CD4-positive, CD25-positive, alpha-beta regulatory T cell (primary cell): Measurements from ENCODE around the gene FBXO38. TPM values are rescaled to one million over a fixed set of nuclear protein-coding genes. Genes with fewer than 3 reads are reported as not detected.
A peak's percentile ranks its signal among the peaks of the same experiment; 100 is the strongest.

Experiments
- ATAC-seq, 2 donors: fragments of 150-1000 bp; cut with Tn5 transposase; one replicate each; pipeline ENCODE4 v1.10.0; 2021; ENCODE audit warnings: low read depth in 2 of 2, moderate number of reproducible peaks in 2 of 2, moderate library complexity in 1 of 2
- DNase-seq, 3 donors: peaks; one replicate each; pipeline versions ENCODE4 v3.0.0 to v3.0.0-alpha.2; 2012 to 2022; ENCODE audit warnings: mixed read lengths in 1 of 3
- H3K27ac ChIP-seq: one replicate; pipeline ENCODE4 v1.7.0; 2013; ENCODE audit warnings: mild to moderate bottlenecking, low read length; ENCODE audit not compliant: insufficient read depth, poor library complexity, severe bottlenecking
- H3K27me3 ChIP-seq: one replicate; pipeline ENCODE4 v1.7.0; 2013; ENCODE audit warnings: low read length; ENCODE audit not compliant: control insufficient read depth, insufficient read depth
- H3K36me3 ChIP-seq: one replicate; pipeline ENCODE4 v1.7.0; 2013; ENCODE audit warnings: mild to moderate bottlenecking, low read length, moderate library complexity; ENCODE audit not compliant: control insufficient read depth, insufficient read depth
- H3K4me1 ChIP-seq: 2 replicates; pipeline ENCODE4 v1.7.0; 2013; ENCODE audit warnings: mild to moderate bottlenecking, low read length; ENCODE audit not compliant: insufficient read depth, control insufficient read depth, poor library complexity, severe bottlenecking
- H3K4me3 ChIP-seq: one replicate; pipeline ENCODE4 v1.7.0; 2013; ENCODE audit warnings: low read depth, mild to moderate bottlenecking, low read length, moderate library complexity
- H3K9me3 ChIP-seq, 2 experiments: 1 replicate in 1 of 2; 2 replicates in 1 of 2; pipeline ENCODE4 v1.7.0; 2013; ENCODE audit warnings: low read length in 2 of 2, mild to moderate bottlenecking in 1 of 2, moderate library complexity in 1 of 2; ENCODE audit not compliant: control insufficient read depth in 2 of 2
- H3K27ac Mint-ChIP-seq, 3 donors: one replicate each; pipeline ENCODE4 v1.8.0; 2020 to 2022; ENCODE audit warnings: mild to moderate bottlenecking in 3 of 3, mixed read lengths in 3 of 3, moderate library complexity in 2 of 3
- H3K27me3 Mint-ChIP-seq: one replicate; pipeline ENCODE4 v1.8.0; 2022; ENCODE audit warnings: mild to moderate bottlenecking, mixed read lengths
- H3K36me3 Mint-ChIP-seq: one replicate; pipeline ENCODE4 v1.8.0; 2020; ENCODE audit warnings: mixed read lengths
- H3K4me1 Mint-ChIP-seq, 4 donors: one replicate each; pipeline ENCODE4 v1.8.0; 2020 to 2022; ENCODE audit warnings: mixed read lengths in 4 of 4, mild to moderate bottlenecking in 1 of 4
- H3K4me3 Mint-ChIP-seq, 4 donors: one replicate each; pipeline ENCODE4 v1.8.0; 2020 to 2022; ENCODE audit warnings: mild to moderate bottlenecking in 4 of 4, mixed read lengths in 4 of 4, moderate library complexity in 3 of 4
- H3K9me3 Mint-ChIP-seq, 7 donors: one replicate each; pipeline ENCODE4 v1.8.0; 2020 to 2022; ENCODE audit warnings: mixed read lengths in 7 of 7, mild to moderate bottlenecking in 3 of 7, moderate library complexity in 2 of 7
- polyA plus RNA-seq, 4 donors: library from polyadenylated mRNA; unstranded; fragments of 300-500 nt; fragmentation: Illumina TruSeq; gene quantifications; one replicate each; pipeline ENCODE4 v1.2.3, GENCODE V29; 2021
- total RNA-seq: library from RNA; stranded (reverse); gene quantifications from one replicate; pipeline ENCODE4 v1.2.3, GENCODE V29; 2022

The FBXO38 gene
- total and polyA plus RNA-seq, 5 donors from 2014 or later, result 16.0 to 54.6 (median 20.4) TPM

DNA sequence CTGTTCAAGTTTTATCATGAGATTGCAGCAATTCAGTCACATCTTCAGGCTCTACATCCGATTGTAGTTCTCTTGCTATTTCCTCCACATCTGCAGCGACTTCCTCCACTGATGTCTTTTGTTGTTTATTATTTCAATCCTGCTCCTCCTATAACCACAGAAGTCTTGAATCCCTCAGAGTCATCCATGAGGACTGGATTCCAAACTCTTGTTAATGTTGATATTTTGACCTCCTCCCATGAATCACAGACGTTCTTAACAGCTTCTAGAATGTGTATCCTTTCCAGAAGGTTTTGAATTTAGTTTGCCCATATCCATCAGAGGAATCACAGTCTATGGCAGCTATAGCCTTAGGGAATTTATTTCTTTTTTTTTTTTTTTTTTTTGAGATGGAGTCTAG lies 3.6 kb downstream of the FBXO38 start:
- ATAC-seq, result no peak
- Histone ChIP-seq H3K36me3 (peaks cover 9% of the 10 kb centered on the region), H3K27me3 (no peaks in the 10 kb centered on the region), H3K9me3 (no peaks in the 10 kb centered on the region), H3K4me1 (peaks cover 52% of the 10 kb centered on the region), H3K4me3 (no peak overlapping the region), H3K27ac (peak overlapping the region; percentile 33)
- no peaks in the 10 kb centered on the region for H3K27me3 Mint-ChIP-seq
- H3K9me3 Mint-ChIP-seq, result no peaks in the 10 kb centered on the region
- peaks cover 40 to 88% (median 69%) of the 10 kb centered on the region in 4 donors for H3K4me1 Mint-ChIP-seq
- DNase-seq, result peak in 1 of 3 donors; percentile 21
- peaks cover 29% of the 10 kb centered on the region for H3K36me3 Mint-ChIP-seq
- H3K4me3 Mint-ChIP-seq, result peak overlapping the region; percentile 51 to 91 (median 75)
- H3K27ac Mint-ChIP-seq, result peak overlapping the region; percentile 32 to 96 (median 80)

- Histone ChIP-seq H3K27ac (no peak overlapping the region), H3K36me3 (peaks cover 12% of the 10 kb centered on the region), H3K27me3 (no peaks in the 10 kb centered on the region), H3K4me3 (no peak overlapping the region), H3K4me1 (peaks cover 58% of the 10 kb centered on the region), H3K9me3 (no peaks in the 10 kb centered on the region)
- Mint-ChIP-seq H3K4me3 (peak overlapping the region in 3 of 4 donors; percentile 24 to 75 (median 33)), H3K36me3 (peaks cover 35% of the 10 kb centered on the region), H3K27me3 (no peaks in the 10 kb centered on the region), H3K9me3 (no peaks in the 10 kb centered on the region), H3K27ac (peak overlapping the region; percentile 6 to 87 (median 61)), H3K4me1 (peaks cover 43 to 93% (median 72%) of the 10 kb centered on the region in 4 donors)
- ATAC-seq, result no peak
- DNase-seq, result peak in 1 of 3 donors; percentile 51
Measured at GRCh38 chr5:148388696-148389095, 4.9 kb downstream of the FBXO38 start.

DNA sequence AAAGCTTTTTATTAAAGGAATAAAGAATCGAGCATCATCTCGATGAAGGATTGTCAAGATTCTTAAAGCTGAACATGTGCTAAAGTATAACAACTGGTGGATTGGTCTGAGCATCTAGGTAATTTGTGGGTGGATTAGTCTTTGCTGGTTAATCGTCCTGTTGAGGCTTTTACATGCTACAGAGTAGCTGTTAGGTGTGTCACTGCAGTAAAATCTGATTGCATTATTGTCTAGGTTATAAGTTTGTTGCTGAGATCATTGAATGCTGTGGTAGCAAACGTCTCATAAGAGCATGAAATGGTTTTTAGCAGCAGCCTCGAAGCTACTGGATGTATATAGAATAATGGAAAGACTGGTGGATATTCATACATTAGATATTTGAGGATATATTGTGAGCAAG lies 7.2 kb downstream of the FBXO38 start:
- peaks cover 40 to 84% (median 70%) of the 10 kb centered on the region in 4 donors for H3K4me1 Mint-ChIP-seq
- ATAC-seq, result no peak
- Histone ChIP-seq H3K27me3 (no peaks in the 10 kb centered on the region), H3K4me1 (peaks cover 38% of the 10 kb centered on the region), H3K9me3 (no peaks in the 10 kb centered on the region), H3K4me3 (peak overlapping the region; percentile 1), H3K27ac (no peak overlapping the region), H3K36me3 (peaks cover 24% of the 10 kb centered on the region)
- no peaks in the 10 kb centered on the region for H3K27me3 Mint-ChIP-seq
- H3K4me3 Mint-ChIP-seq, result peak overlapping the region in 3 of 4 donors; percentile 9 to 14 (median 13)
- peak overlapping the region; percentile 32 to 64 (median 63) for H3K27ac Mint-ChIP-seq
- H3K9me3 Mint-ChIP-seq, result no peaks in the 10 kb centered on the region
- peaks cover 36% of the 10 kb centered on the region for H3K36me3 Mint-ChIP-seq
- no peak for DNase-seq

DNA sequence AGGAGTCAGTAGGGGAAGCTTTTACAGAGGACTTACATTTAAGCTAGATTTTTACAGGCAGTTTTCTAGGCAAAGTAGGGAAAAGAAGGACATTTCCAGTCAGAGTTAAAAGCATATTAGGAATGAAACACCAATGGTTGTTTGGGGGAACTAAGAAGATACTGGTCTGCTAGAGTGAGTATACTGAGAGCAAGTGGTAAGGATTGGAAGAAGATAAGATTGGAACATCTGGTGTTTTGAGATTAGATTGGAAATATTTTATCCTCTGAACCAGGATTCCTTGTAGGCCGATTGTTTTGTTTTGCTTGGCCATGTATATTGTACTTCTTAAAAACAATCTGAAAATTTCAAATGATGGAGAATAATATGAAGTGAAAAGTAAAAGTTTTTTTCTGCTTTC lies 7.7 kb downstream of the FBXO38 start:
- peak overlapping the region in 3 of 4 donors; percentile 9 to 14 (median 13) for H3K4me3 Mint-ChIP-seq
- no peaks in the 10 kb centered on the region for H3K27me3 ChIP-seq
- no peak overlapping the region for H3K4me3 ChIP-seq
- no peaks in the 10 kb centered on the region for H3K9me3 ChIP-seq
- no peak for DNase-seq
- H3K36me3 Mint-ChIP-seq, result peaks cover 36% of the 10 kb centered on the region
- H3K27ac ChIP-seq, result no peak overlapping the region
- peaks cover 28% of the 10 kb centered on the region for H3K36me3 ChIP-seq
- no peaks in the 10 kb centered on the region for H3K9me3 Mint-ChIP-seq
- H3K27ac Mint-ChIP-seq, result peak overlapping the region; percentile 59 to 64 (median 63)
- no peaks in the 10 kb centered on the region for H3K27me3 Mint-ChIP-seq
- peaks cover 38 to 81% (median 66%) of the 10 kb centered on the region in 4 donors for H3K4me1 Mint-ChIP-seq
- H3K4me1 ChIP-seq, result peaks cover 33% of the 10 kb centered on the region
- no peak for ATAC-seq

- Mint-ChIP-seq H3K27ac (no peak overlapping the region), H3K9me3 (no peaks in the 10 kb centered on the region), H3K4me3 (no peak overlapping the region), H3K36me3 (peaks cover 36% of the 10 kb centered on the region), H3K4me1 (peaks cover 35 to 79% (median 55%) of the 10 kb centered on the region in 4 donors), H3K27me3 (no peaks in the 10 kb centered on the region)
- Histone ChIP-seq H3K27me3 (no peaks in the 10 kb centered on the region), H3K9me3 (no peaks in the 10 kb centered on the region), H3K36me3 (peaks cover 32% of the 10 kb centered on the region), H3K4me1 (peaks cover 16% of the 10 kb centered on the region), H3K27ac (no peak overlapping the region), H3K4me3 (no peak overlapping the region)
- ATAC-seq, result no peak
- no peak for DNase-seq
Measured at GRCh38 chr5:148393390-148393741, 9.6 kb downstream of the FBXO38 start.

- peaks cover 14% of the 10 kb centered on the region for H3K4me1 ChIP-seq
- no peak overlapping the region for H3K27ac ChIP-seq
- peaks cover 35 to 80% (median 56%) of the 10 kb centered on the region in 4 donors for H3K4me1 Mint-ChIP-seq
- H3K27me3 Mint-ChIP-seq, result no peaks in the 10 kb centered on the region
- H3K9me3 Mint-ChIP-seq, result no peaks in the 10 kb centered on the region
- peak overlapping the region in 2 of 3 donors; percentile 67 to 72 for H3K27ac Mint-ChIP-seq
- no peaks in the 10 kb centered on the region for H3K9me3 ChIP-seq
- peaks cover 42% of the 10 kb centered on the region for H3K36me3 Mint-ChIP-seq
- no peak overlapping the region for H3K4me3 Mint-ChIP-seq
- no peak for DNase-seq
- no peaks in the 10 kb centered on the region for H3K27me3 ChIP-seq
- no peak overlapping the region for H3K4me3 ChIP-seq
- no peak for ATAC-seq
- H3K36me3 ChIP-seq, result peaks cover 42% of the 10 kb centered on the region
Measured at GRCh38 chr5:148394587-148395019, 10.8 kb downstream of the FBXO38 start.

DNA sequence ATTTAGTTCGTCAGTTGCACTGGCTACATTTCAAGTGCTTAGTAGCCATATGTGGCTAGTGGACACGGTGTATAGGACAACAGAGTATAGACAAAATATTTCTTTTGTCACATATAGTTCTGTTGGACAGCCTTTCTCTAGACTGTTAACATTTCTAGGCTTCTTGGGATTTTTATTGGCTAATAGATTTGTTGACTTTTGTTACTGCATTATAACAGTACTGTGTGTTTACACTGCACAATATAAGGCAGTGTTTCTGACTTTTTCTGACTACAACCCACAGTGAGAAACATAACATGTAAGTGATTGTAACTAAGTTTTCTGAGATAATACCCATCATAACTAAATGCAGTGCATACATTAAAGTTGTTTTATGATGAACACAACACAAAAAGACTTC lies 11.3 kb downstream of the FBXO38 start:
- H3K27me3 Mint-ChIP-seq, result no peaks in the 10 kb centered on the region
- H3K27me3 ChIP-seq, result no peaks in the 10 kb centered on the region
- H3K4me3 Mint-ChIP-seq, result no peak overlapping the region
- H3K36me3 ChIP-seq, result peaks cover 45% of the 10 kb centered on the region
- no peaks in the 10 kb centered on the region for H3K9me3 Mint-ChIP-seq
- H3K4me1 ChIP-seq, result peaks cover 14% of the 10 kb centered on the region
- peaks cover 35 to 84% (median 59%) of the 10 kb centered on the region in 4 donors for H3K4me1 Mint-ChIP-seq
- no peaks in the 10 kb centered on the region for H3K9me3 ChIP-seq
- DNase-seq (no peak), ATAC-seq (no peak)
- H3K27ac Mint-ChIP-seq, result peak overlapping the region in 1 of 3 donors; percentile 59
- no peak overlapping the region for H3K4me3 ChIP-seq
- no peak overlapping the region for H3K27ac ChIP-seq
- peaks cover 46% of the 10 kb centered on the region for H3K36me3 Mint-ChIP-seq

DNA sequence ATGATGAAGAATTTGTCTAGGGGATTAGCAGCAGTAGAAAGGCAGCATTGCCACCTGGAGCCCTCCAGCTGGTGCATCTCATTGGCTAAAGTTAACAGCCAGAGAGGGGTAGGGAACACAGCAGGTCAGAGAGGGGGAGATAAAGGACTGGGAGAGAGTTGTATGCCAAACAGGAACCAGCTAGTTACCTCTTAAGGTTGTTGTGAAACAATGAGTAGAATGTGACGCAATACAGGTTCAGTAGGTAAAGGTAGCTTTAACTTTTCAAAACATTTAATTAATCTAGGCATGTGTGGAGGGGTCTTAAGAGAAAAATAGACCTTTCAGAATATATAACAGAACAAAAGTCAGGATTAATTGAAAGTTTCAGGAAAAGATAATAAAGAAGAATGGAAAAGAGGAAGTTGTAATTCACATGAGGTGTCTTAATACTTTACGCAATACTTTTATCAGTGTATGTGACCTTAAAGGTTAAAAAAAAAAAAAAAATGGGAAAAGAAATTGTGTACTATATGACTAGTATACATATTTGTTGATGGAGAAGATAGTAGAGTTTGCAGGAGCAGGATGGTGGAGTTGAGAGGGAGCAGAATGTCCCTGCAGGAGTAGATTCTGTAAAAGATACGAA lies 14.3 kb downstream of the FBXO38 start:
- Mint-ChIP-seq H3K4me3 (peak overlapping the region in 1 of 4 donors; percentile 22), H3K27me3 (no peaks in the 10 kb centered on the region), H3K9me3 (no peaks in the 10 kb centered on the region), H3K4me1 (peaks cover 29 to 83% (median 59%) of the 10 kb centered on the region in 4 donors), H3K36me3 (peaks cover 48% of the 10 kb centered on the region), H3K27ac (peak overlapping the region; percentile 80 to 83 (median 82))
- Histone ChIP-seq H3K36me3 (peaks cover 64% of the 10 kb centered on the region), H3K4me1 (no peaks in the 10 kb centered on the region), H3K4me3 (no peak overlapping the region), H3K27ac (no peak overlapping the region), H3K27me3 (no peaks in the 10 kb centered on the region), H3K9me3 (no peaks in the 10 kb centered on the region)
- ATAC-seq (no peak), DNase-seq (no peak)
